Neutrophil (primary cell): ENCODE data around the gene TBC1D12.

Experiments
- H3K27ac ChIP-seq: fragments of 200-600 bp; sonication (generic); 2 replicates; pipeline ENCODE4 v1.5.1; 2016; ENCODE audit warnings: mild to moderate bottlenecking, moderate library complexity
- H3K27me3 ChIP-seq: fragments of 200-600 bp; sonication (generic); 2 replicates; pipeline ENCODE4 v1.6.0; 2016; ENCODE audit warnings: mild to moderate bottlenecking
- H3K36me3 ChIP-seq: fragments of 200-600 bp; sonication (generic); 2 replicates; pipeline ENCODE4 v1.5.1; 2017
- H3K4me1 ChIP-seq, 2 experiments: fragments of 200-600 bp in 1 of 2; sonication (generic) in 1 of 2; 1 replicate in 1 of 2; 2 replicates in 1 of 2; pipeline versions ENCODE4 v1.5.1 to v1.6.1; 2013 to 2016; ENCODE audit warnings: low read depth in 1 of 2, low read length in 1 of 2, mild to moderate bottlenecking in 1 of 2, moderate library complexity in 1 of 2; ENCODE audit not compliant: control insufficient read depth in 1 of 2, insufficient read depth in 1 of 2
- H3K4me3 ChIP-seq, 2 experiments: fragments of 200-600 bp in 1 of 2; sonication (generic) in 1 of 2; 1 replicate in 1 of 2; 2 replicates in 1 of 2; pipeline ENCODE4 v1.5.1; 2013 to 2016; ENCODE audit warnings: low read depth in 1 of 2, low read length in 1 of 2, mild to moderate bottlenecking in 1 of 2, moderate library complexity in 1 of 2
- H3K9me3 ChIP-seq: fragments of 200-600 bp; sonication (generic); 2 replicates; pipeline ENCODE4 v1.5.1; 2016
- CTCF ChIP-seq: fragments of 200-600 bp; sonication (generic); IDR thresholded peaks from 2 replicates; pipeline ENCODE4 v1.5.1; 2016; ENCODE audit warnings: antibody characterized with exemption

The TBC1D12 gene

GRCh38 chr10:94465684-94466083, 63.3 kb downstream of the TBC1D12 start:
- H3K27me3 ChIP-seq, result no peaks in the 10 kb centered on the region
- no peaks in the 10 kb centered on the region for H3K36me3 ChIP-seq
- no peak overlapping the region for H3K4me3 ChIP-seq
- TF ChIP-seq CTCF, result no peak
- no peak overlapping the region for H3K27ac ChIP-seq
- no peaks in the 10 kb centered on the region for H3K4me1 ChIP-seq
- H3K9me3 ChIP-seq, result no peaks in the 10 kb centered on the region

GRCh38 chr10:94481410-94481809, 79.1 kb downstream of the TBC1D12 start:
- TF ChIP-seq CTCF, result no peak
- no peaks in the 10 kb centered on the region for H3K4me1 ChIP-seq
- no peaks in the 10 kb centered on the region for H3K36me3 ChIP-seq
- no peaks in the 10 kb centered on the region for H3K9me3 ChIP-seq
- H3K4me3 ChIP-seq, result no peak overlapping the region
- H3K27ac ChIP-seq, result no peak overlapping the region
- H3K27me3 ChIP-seq, result no peaks in the 10 kb centered on the region

GRCh38 chr10:94483970-94484369, 81.6 kb downstream of the TBC1D12 start:
- no peak overlapping the region for H3K27ac ChIP-seq
- no peak overlapping the region for H3K4me3 ChIP-seq
- H3K27me3 ChIP-seq, result no peaks in the 10 kb centered on the region
- no peaks in the 10 kb centered on the region for H3K4me1 ChIP-seq
- H3K36me3 ChIP-seq, result no peaks in the 10 kb centered on the region
- no peaks in the 10 kb centered on the region for H3K9me3 ChIP-seq
- TF ChIP-seq CTCF, result no peak

GRCh38 chr10:94485094-94485493, 82.8 kb downstream of the TBC1D12 start:
- Histone ChIP-seq H3K9me3 (no peaks in the 10 kb centered on the region), H3K27me3 (no peaks in the 10 kb centered on the region), H3K4me3 (no peak overlapping the region), H3K4me1 (no peaks in the 10 kb centered on the region), H3K36me3 (no peaks in the 10 kb centered on the region), H3K27ac (no peak overlapping the region)
- no peak for TF ChIP-seq CTCF

- H3K27me3 ChIP-seq, result no peaks in the 10 kb centered on the region
- no peaks in the 10 kb centered on the region for H3K9me3 ChIP-seq
- H3K27ac ChIP-seq, result no peak overlapping the region
- H3K36me3 ChIP-seq, result no peaks in the 10 kb centered on the region
- H3K4me1 ChIP-seq, result no peaks in the 10 kb centered on the region
- no peak for TF ChIP-seq CTCF
- no peak overlapping the region for H3K4me3 ChIP-seq
These were observed 85.2 kb downstream of the TBC1D12 start for GRCh38 chr10:94487575-94487974.

- no peaks in the 10 kb centered on the region for H3K27me3 ChIP-seq
- no peak for TF ChIP-seq CTCF
- H3K27ac ChIP-seq, result no peak overlapping the region
- H3K9me3 ChIP-seq, result no peaks in the 10 kb centered on the region
- no peaks in the 10 kb centered on the region for H3K4me1 ChIP-seq
- H3K36me3 ChIP-seq, result no peaks in the 10 kb centered on the region
- H3K4me3 ChIP-seq, result no peak overlapping the region
These were observed 86.8 kb downstream of the TBC1D12 start for GRCh38 chr10:94489107-94489506.
